ENCODE measurements around the gene KCNJ11.

The KCNJ11 gene

DNA sequence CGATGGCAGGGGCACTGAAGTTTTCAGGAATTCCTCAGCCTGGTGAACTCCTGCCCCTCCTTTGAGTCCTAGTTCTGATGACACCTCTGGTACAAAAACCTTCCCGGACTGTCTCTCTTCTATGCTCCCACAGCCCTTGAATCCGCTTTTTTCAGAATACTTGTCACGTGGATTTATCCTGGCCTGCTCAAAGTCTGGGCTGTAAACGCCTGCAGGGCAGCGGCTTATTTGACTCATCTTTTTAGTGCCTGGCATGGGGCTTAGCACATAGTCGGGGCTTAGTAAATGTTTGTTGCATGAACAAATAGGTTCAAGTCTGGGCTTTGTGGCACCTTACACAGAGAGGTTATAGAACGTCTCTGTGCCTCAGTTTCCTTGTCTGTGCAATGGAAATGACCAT lies 13.4 kb upstream of the KCNJ11 start:
- Histone ChIP-seq H3K4me3 (ENCODE audit: low read depth in 1 of 2, low read length in 2 of 2) (no peak overlapping the region), H3K4me1 (ENCODE audit: control insufficient read depth in 1 of 2, insufficient read depth in 2 of 2, low read length in 2 of 2) (peaks cover 4 to 11% of the 10 kb centered on the region in 2 donors), H3K27me3 (ENCODE audit: control insufficient read depth in 1 of 2, insufficient read depth in 2 of 2, low read length in 2 of 2) (no peaks in the 10 kb centered on the region), H3K9ac (ENCODE audit: low read depth in 1 of 2, low read length in 2 of 2) (no peak overlapping the region), H3K36me3 (ENCODE audit: control insufficient read depth in 1 of 2, insufficient read depth in 2 of 2, low read length in 2 of 2) (no peaks in the 10 kb centered on the region), H3K27ac (ENCODE audit: low read depth, low read length) (no peak overlapping the region), H3K9me3 (ENCODE audit: control insufficient read depth in 1 of 2, low read length in 2 of 2) (no peaks in the 10 kb centered on the region)

- Histone ChIP-seq H3K27ac (ENCODE audit: low read depth, low read length) (no peak overlapping the region), H3K9me3 (ENCODE audit: control insufficient read depth in 1 of 2, low read length in 2 of 2) (no peaks in the 10 kb centered on the region), H3K4me1 (ENCODE audit: control insufficient read depth in 1 of 2, insufficient read depth in 2 of 2, low read length in 2 of 2) (peaks cover 2 to 11% of the 10 kb centered on the region in 2 donors), H3K4me3 (ENCODE audit: low read depth in 1 of 2, low read length in 2 of 2) (no peak overlapping the region), H3K9ac (ENCODE audit: low read depth in 1 of 2, low read length in 2 of 2) (no peak overlapping the region), H3K27me3 (ENCODE audit: control insufficient read depth in 1 of 2, insufficient read depth in 2 of 2, low read length in 2 of 2) (no peaks in the 10 kb centered on the region), H3K36me3 (ENCODE audit: control insufficient read depth in 1 of 2, insufficient read depth in 2 of 2, low read length in 2 of 2) (no peaks in the 10 kb centered on the region)
Measured at GRCh38 chr11:17401316-17401715, 12.9 kb upstream of the KCNJ11 start.

GRCh38 chr11:17400048-17400775 lies 11.8 kb upstream of the KCNJ11 start:
- H3K4me3 ChIP-seq (ENCODE audit: low read depth in 1 of 2, low read length in 2 of 2), result no peak overlapping the region
- H3K27me3 ChIP-seq (ENCODE audit: control insufficient read depth in 1 of 2, insufficient read depth in 2 of 2, low read length in 2 of 2), result no peaks in the 10 kb centered on the region
- no peaks in the 10 kb centered on the region for H3K9me3 ChIP-seq (ENCODE audit: control insufficient read depth in 1 of 2, low read length in 2 of 2)
- H3K27ac ChIP-seq (ENCODE audit: low read depth, low read length), result no peak overlapping the region
- no peaks in the 10 kb centered on the region for H3K36me3 ChIP-seq (ENCODE audit: control insufficient read depth in 1 of 2, insufficient read depth in 2 of 2, low read length in 2 of 2)
- no peak overlapping the region for H3K9ac ChIP-seq (ENCODE audit: low read depth in 1 of 2, low read length in 2 of 2)
- H3K4me1 ChIP-seq (ENCODE audit: control insufficient read depth in 1 of 2, insufficient read depth in 2 of 2, low read length in 2 of 2), result peaks cover 0 to 1% of the 10 kb centered on the region in 2 donors

GRCh38 chr11:17399236-17399635 lies 10.8 kb upstream of the KCNJ11 start:
- no peak overlapping the region for H3K4me3 ChIP-seq (ENCODE audit: low read depth in 1 of 2, low read length in 2 of 2)
- no peak overlapping the region for H3K9ac ChIP-seq (ENCODE audit: low read depth in 1 of 2, low read length in 2 of 2)
- H3K9me3 ChIP-seq (ENCODE audit: control insufficient read depth in 1 of 2, low read length in 2 of 2), result no peaks in the 10 kb centered on the region
- no peaks in the 10 kb centered on the region for H3K36me3 ChIP-seq (ENCODE audit: control insufficient read depth in 1 of 2, insufficient read depth in 2 of 2, low read length in 2 of 2)
- no peaks in the 10 kb centered on the region for H3K4me1 ChIP-seq (ENCODE audit: control insufficient read depth in 1 of 2, insufficient read depth in 2 of 2, low read length in 2 of 2)
- H3K27me3 ChIP-seq (ENCODE audit: control insufficient read depth in 1 of 2, insufficient read depth in 2 of 2, low read length in 2 of 2), result no peaks in the 10 kb centered on the region
- no peak overlapping the region for H3K27ac ChIP-seq (ENCODE audit: low read depth, low read length)

- H3K27ac ChIP-seq (ENCODE audit: low read depth, low read length), result no peak overlapping the region
- no peaks in the 10 kb centered on the region for H3K36me3 ChIP-seq (ENCODE audit: control insufficient read depth in 1 of 2, insufficient read depth in 2 of 2, low read length in 2 of 2)
- H3K9me3 ChIP-seq (ENCODE audit: control insufficient read depth in 1 of 2, low read length in 2 of 2), result no peaks in the 10 kb centered on the region
- H3K4me1 ChIP-seq (ENCODE audit: control insufficient read depth in 1 of 2, insufficient read depth in 2 of 2, low read length in 2 of 2), result no peaks in the 10 kb centered on the region
- no peak overlapping the region for H3K9ac ChIP-seq (ENCODE audit: low read depth in 1 of 2, low read length in 2 of 2)
- H3K27me3 ChIP-seq (ENCODE audit: control insufficient read depth in 1 of 2, insufficient read depth in 2 of 2, low read length in 2 of 2), result no peaks in the 10 kb centered on the region
- no peak overlapping the region for H3K4me3 ChIP-seq (ENCODE audit: low read depth in 1 of 2, low read length in 2 of 2)
Measured at GRCh38 chr11:17397311-17398002, 9.0 kb upstream of the KCNJ11 start.

DNA sequence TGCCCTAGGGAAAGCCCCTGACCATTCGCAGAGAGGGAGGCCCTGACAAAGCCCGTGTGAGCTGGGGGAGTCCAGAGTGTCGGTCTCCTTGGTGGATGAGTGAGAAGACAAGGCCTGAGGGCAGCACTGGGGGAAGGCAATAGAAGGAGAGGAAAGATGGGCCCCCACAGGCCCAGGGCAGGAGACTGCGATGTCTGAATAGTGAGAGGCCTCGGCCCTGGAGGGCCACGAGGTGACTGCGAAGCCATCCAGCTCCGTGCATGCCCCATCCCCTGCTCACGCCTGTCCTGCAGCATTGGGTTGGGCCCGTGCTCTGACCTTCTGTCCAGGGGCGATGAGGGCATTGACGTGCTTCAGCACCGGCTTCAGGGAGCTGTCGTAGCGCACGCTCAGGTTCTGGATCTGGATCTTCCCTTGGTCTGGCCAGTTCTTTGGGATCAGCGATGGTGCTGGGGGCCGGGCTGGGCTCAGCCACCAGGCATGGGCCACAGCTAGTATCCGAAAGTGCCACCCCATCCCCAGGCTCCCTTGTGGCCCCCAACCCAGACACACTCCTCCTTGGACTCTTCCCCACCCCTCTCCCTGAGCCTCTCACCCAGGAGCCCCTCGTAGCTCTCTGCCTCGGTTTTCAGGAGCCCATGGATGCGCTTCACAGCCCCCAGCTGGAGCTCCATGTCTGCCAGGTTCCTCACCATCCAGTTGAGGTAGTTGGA lies 8.3 kb upstream of the KCNJ11 start:
- Histone ChIP-seq H3K4me3 (ENCODE audit: low read depth in 1 of 2, low read length in 2 of 2) (no peak overlapping the region), H3K36me3 (ENCODE audit: control insufficient read depth in 1 of 2, insufficient read depth in 2 of 2, low read length in 2 of 2) (no peaks in the 10 kb centered on the region), H3K27me3 (ENCODE audit: control insufficient read depth in 1 of 2, insufficient read depth in 2 of 2, low read length in 2 of 2) (no peaks in the 10 kb centered on the region), H3K4me1 (ENCODE audit: control insufficient read depth in 1 of 2, insufficient read depth in 2 of 2, low read length in 2 of 2) (no peaks in the 10 kb centered on the region), H3K27ac (ENCODE audit: low read depth, low read length) (no peak overlapping the region), H3K9me3 (ENCODE audit: control insufficient read depth in 1 of 2, low read length in 2 of 2) (no peaks in the 10 kb centered on the region), H3K9ac (ENCODE audit: low read depth in 1 of 2, low read length in 2 of 2) (no peak overlapping the region)

GRCh38 chr11:17395978-17396377 lies 7.5 kb upstream of the KCNJ11 start:
- Histone ChIP-seq H3K4me3 (ENCODE audit: low read depth in 1 of 2, low read length in 2 of 2) (no peak overlapping the region), H3K36me3 (ENCODE audit: control insufficient read depth in 1 of 2, insufficient read depth in 2 of 2, low read length in 2 of 2) (no peaks in the 10 kb centered on the region), H3K27me3 (ENCODE audit: control insufficient read depth in 1 of 2, insufficient read depth in 2 of 2, low read length in 2 of 2) (no peaks in the 10 kb centered on the region), H3K4me1 (ENCODE audit: control insufficient read depth in 1 of 2, insufficient read depth in 2 of 2, low read length in 2 of 2) (no peaks in the 10 kb centered on the region), H3K27ac (ENCODE audit: low read depth, low read length) (no peak overlapping the region), H3K9me3 (ENCODE audit: control insufficient read depth in 1 of 2, low read length in 2 of 2) (no peaks in the 10 kb centered on the region), H3K9ac (ENCODE audit: low read depth in 1 of 2, low read length in 2 of 2) (no peak overlapping the region)

DNA sequence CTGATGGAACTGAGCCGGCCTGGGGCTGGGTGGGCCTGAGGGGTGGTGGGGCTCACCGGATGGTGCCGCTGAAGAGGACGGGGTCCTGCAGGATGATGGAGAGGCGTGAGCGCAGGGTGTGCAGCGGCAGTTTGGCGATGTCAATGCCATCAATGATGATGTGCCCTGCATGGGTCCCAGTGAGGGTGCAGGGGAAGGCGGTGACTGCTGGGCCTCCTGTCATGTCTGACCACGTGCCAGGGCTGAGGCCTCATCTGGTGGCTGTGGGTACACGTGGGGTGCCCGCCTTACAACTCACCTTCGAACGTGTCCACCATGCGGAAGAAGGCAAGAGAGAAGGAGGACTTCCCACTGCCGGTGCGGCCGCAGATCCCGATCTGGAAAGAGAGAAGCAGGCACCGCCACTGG lies 7.1 kb upstream of the KCNJ11 start:
- H3K27me3 ChIP-seq (ENCODE audit: control insufficient read depth in 1 of 2, insufficient read depth in 2 of 2, low read length in 2 of 2), result no peaks in the 10 kb centered on the region
- H3K4me1 ChIP-seq (ENCODE audit: control insufficient read depth in 1 of 2, insufficient read depth in 2 of 2, low read length in 2 of 2), result no peaks in the 10 kb centered on the region
- no peaks in the 10 kb centered on the region for H3K36me3 ChIP-seq (ENCODE audit: control insufficient read depth in 1 of 2, insufficient read depth in 2 of 2, low read length in 2 of 2)

DNA sequence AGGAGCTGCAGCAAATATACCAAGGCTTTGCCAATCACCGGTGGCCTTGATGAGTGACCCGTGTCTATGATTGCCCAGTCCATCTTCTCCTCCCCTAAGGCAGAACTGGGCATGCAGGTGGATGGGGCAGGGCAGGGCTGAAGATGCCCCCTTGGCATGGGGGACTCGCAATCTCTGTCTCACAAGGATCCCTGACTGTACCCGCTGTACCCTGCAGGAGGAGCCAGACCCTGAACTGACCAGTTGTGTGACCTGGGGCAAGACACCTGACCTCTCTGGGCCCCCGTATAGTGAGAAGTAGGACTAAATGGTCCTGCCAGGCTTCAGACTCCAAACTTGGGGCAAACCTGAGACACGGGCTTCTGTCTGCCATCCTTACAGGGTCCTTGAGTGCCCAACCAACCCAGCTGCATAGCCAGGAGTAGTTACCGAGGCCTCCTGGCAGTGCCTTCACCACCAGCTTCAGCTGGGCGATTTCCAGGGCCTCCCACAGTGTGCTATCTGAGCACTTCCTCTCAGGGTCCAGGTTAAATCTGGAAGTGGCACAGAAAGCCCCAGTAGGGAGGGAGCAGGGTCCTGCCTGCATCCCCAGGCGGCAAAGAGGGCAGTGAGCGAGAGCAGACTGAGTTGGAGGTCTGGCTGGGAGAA lies 6.4 kb upstream of the KCNJ11 start:
- Histone ChIP-seq H3K9ac (ENCODE audit: low read depth in 1 of 2, low read length in 2 of 2) (no peak overlapping the region), H3K9me3 (ENCODE audit: control insufficient read depth in 1 of 2, low read length in 2 of 2) (no peaks in the 10 kb centered on the region), H3K4me3 (ENCODE audit: low read depth in 1 of 2, low read length in 2 of 2) (no peak overlapping the region), H3K4me1 (ENCODE audit: control insufficient read depth in 1 of 2, insufficient read depth in 2 of 2, low read length in 2 of 2) (peaks cover 0 to 2% of the 10 kb centered on the region in 2 donors), H3K36me3 (ENCODE audit: control insufficient read depth in 1 of 2, insufficient read depth in 2 of 2, low read length in 2 of 2) (no peaks in the 10 kb centered on the region), H3K27ac (ENCODE audit: low read depth, low read length) (no peak overlapping the region), H3K27me3 (ENCODE audit: control insufficient read depth in 1 of 2, insufficient read depth in 2 of 2, low read length in 2 of 2) (no peaks in the 10 kb centered on the region)

More for the DNA sequence above, 7.1 kb upstream of the KCNJ11 start:
- Histone ChIP-seq H3K9ac (ENCODE audit: low read depth in 1 of 2, low read length in 2 of 2) (no peak overlapping the region), H3K4me3 (ENCODE audit: low read depth in 1 of 2, low read length in 2 of 2) (no peak overlapping the region), H3K27ac (ENCODE audit: low read depth, low read length) (no peak overlapping the region), H3K9me3 (ENCODE audit: control insufficient read depth in 1 of 2, low read length in 2 of 2) (no peaks in the 10 kb centered on the region)

DNA sequence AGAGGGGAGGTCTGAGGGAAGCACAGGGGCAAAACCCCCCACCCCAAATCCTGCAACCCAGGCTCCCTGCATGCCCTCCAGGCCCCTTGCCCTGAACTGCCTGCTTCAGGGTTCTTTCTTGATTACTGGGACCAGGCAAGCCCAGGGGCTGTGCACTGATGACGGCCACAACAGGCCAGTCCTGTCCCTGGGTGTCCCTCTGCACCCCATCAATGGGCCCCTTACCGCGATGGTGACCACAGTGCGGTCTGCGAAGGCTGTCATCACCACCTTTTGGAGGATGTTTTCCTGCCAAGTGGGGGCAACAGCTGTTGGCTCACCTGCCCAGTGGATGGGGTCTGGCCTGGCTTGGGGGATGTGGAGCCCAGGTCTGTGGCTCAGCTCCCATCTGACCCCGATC lies 5.0 kb upstream of the KCNJ11 start:
- Histone ChIP-seq H3K36me3 (ENCODE audit: control insufficient read depth in 1 of 2, insufficient read depth in 2 of 2, low read length in 2 of 2) (no peaks in the 10 kb centered on the region), H3K27me3 (ENCODE audit: control insufficient read depth in 1 of 2, insufficient read depth in 2 of 2, low read length in 2 of 2) (no peaks in the 10 kb centered on the region), H3K27ac (ENCODE audit: low read depth, low read length) (no peak overlapping the region), H3K4me1 (ENCODE audit: control insufficient read depth in 1 of 2, insufficient read depth in 2 of 2, low read length in 2 of 2) (peaks cover 0 to 6% of the 10 kb centered on the region in 2 donors), H3K4me3 (ENCODE audit: low read depth in 1 of 2, low read length in 2 of 2) (no peak overlapping the region), H3K9me3 (ENCODE audit: control insufficient read depth in 1 of 2, low read length in 2 of 2) (no peaks in the 10 kb centered on the region), H3K9ac (ENCODE audit: low read depth in 1 of 2, low read length in 2 of 2) (no peak overlapping the region)
